ENCODE results near the gene AURKA.

- TF ChIP-seq STAG1 (CRISPR knock-in tag; IDR thresholded peaks at IDR 0.05; ENCODE audit: borderline replicate concordance) (no peak), ATF2 (CRISPR knock-in tag; IDR thresholded peaks at IDR 0.05) (no peak), ELF4 (CRISPR knock-in tag; IDR thresholded peaks at IDR 0.05) (no peak)
- TF ChIP-seq, protein P1, sequence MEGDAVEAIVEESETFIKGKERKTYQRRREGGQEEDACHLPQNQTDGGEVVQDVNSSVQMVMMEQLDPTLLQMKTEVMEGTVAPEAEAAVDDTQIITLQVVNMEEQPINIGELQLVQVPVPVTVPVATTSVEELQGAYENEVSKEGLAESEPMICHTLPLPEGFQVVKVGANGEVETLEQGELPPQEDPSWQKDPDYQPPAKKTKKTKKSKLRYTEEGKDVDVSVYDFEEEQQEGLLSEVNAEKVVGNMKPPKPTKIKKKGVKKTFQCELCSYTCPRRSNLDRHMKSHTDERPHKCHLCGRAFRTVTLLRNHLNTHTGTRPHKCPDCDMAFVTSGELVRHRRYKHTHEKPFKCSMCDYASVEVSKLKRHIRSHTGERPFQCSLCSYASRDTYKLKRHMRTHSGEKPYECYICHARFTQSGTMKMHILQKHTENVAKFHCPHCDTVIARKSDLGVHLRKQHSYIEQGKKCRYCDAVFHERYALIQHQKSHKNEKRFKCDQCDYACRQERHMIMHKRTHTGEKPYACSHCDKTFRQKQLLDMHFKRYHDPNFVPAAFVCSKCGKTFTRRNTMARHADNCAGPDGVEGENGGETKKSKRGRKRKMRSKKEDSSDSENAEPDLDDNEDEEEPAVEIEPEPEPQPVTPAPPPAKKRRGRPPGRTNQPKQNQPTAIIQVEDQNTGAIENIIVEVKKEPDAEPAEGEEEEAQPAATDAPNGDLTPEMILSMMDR (IDR thresholded peaks at IDR 0.05 in 2 of 3, conservative IDR thresholded peaks at IDR 0.05 in 1 of 3; ENCODE audit: insufficient read depth in 2 of 3, low read depth in 1 of 3, low read length in 3 of 3): no peak
Observed at GRCh38 chr20:56420028-56420427, 28.0 kb upstream of the AURKA start.

All from K562 (cell line).